Smooth muscle cell of the brain vasculature (primary cell): ENCODE measurements around the gene CTSE.

Experiments used
- DNase-seq: peaks from one replicate; pipeline ENCODE4 v3.0.0-alpha.2; 2012; ENCODE audit warnings: low read depth, low spot score

The CTSE gene

DNA sequence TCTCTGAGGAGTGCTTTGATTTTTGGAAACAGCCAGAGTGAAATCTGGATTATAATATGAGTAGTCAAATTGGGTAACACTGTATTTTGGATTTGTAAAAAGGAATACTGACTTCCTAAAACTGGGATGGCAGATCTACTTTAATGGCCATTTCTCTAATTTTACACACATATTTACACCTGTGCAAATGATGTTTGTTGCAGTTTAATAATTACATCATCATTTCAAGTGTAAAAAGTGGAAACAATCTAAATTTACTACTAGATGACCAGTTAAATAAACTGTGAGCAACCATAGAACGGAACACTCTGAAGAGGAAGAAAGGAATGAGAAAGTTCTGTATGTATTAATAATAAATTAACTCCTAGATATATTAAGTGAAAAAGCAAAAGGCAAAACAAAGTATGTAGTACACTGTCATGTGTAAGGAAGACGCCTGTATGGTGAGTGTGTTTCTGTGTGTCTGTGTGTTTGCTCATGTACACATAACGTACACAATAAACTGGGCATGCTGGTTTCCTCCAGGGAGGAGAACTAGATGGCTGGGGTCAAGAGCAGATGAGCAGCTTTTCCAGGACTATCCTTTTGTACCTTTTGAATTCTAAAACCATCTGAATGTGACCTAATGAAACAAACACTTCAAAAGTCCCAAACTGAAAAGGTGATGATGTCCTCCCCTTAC lies 26.4 kb upstream of the CTSE start:
- DNase-seq: no peak

DNA sequence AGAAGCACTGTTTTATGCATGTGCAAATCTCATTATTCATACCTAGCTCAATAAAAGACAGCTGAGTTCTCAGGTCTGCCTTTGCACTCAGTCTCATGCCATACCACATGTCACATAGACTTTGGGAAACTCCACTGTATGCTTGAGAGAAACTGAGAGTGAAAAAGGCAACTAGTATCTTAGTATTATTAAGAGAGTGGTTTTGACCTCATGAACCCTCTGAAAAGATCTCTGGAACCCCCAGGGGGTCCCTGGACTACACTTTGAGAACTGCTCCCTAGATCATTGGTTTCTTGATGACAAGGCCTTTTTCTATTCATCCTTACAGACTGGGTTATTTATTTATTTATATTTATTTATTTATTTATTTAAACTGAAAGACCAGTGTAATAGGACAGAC lies 25.6 kb upstream of the CTSE start:
- no peak for DNase-seq

DNA sequence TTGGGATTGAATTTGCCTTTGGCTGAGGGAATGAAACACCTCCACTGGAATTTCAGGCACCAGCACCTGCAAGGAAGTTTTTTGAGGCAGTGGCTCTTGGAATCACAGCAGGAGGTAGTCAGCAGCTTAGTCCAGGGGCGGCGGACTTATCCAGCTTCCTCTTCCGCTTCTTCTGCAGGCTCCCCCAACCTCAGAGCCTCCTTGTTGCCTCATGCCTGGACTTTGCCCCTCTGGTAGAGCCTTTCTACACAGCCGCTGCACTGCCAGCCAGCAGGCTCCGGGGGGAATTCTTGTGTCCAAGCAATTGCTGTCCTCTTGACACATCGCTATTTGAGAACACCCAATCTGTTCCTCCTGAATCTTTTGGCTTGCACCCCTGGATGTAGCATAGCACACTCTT lies 24.9 kb upstream of the CTSE start:
- DNase-seq: no peak

DNA sequence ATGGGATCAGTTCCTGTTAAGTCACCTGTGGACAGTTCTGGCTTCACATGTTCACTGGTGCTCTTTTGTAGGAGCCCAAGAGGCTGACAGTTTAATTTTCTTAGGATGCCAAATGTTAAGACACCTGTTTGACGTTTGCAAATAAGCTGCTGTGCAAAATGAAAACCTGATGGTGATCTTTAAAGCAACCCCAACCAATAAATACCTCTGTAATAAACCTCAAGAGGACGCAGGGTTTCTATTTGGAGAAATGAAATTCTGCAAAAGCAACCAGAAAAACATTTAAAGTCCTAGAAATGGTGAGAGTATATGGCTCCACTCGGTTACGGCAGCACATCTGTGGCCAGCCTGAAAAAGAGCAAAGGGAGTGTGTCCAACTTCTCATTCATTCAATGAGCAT lies 23.6 kb upstream of the CTSE start:
- DNase-seq: no peak

DNA sequence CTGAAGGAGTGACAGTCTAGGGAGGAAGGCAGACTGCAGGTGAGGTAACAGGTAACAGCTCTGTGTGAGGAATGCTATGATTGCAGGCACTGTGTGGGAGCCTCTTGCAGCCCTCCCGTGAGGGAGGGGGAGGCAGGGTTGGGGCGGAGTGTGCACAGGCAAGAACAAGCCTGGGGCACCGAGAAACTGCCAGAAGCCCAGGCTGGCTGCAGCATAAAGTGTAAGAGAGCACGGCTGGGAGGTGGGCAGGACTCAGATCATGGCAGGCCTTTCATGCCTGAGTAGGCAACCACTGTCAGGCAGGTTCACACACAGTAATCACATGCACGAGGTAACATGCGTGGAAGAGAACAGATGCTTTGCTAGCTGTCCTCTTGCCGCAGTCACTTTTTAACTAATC lies 17.9 kb upstream of the CTSE start:
- DNase-seq: no peak

DNA sequence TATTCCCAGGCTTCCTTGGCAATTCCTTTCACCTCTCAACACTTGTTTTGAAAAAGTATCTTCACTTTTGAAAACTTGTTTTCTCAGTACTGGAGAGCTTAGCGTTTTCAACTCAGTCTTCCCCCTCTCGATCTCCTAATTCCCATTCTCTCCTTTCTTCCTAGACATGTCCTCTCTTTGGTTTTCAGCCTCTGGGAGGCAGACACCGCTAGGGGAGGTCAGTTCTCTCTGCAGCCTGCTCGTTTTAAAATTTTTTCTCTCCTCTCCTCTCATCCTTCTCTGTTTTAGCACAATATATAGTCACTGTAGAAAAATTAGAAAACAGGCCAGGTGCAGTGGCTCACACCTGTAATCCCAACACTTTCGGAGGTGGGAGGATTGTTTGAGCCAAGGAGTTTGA lies 16.6 kb upstream of the CTSE start:
- no peak for DNase-seq

DNA sequence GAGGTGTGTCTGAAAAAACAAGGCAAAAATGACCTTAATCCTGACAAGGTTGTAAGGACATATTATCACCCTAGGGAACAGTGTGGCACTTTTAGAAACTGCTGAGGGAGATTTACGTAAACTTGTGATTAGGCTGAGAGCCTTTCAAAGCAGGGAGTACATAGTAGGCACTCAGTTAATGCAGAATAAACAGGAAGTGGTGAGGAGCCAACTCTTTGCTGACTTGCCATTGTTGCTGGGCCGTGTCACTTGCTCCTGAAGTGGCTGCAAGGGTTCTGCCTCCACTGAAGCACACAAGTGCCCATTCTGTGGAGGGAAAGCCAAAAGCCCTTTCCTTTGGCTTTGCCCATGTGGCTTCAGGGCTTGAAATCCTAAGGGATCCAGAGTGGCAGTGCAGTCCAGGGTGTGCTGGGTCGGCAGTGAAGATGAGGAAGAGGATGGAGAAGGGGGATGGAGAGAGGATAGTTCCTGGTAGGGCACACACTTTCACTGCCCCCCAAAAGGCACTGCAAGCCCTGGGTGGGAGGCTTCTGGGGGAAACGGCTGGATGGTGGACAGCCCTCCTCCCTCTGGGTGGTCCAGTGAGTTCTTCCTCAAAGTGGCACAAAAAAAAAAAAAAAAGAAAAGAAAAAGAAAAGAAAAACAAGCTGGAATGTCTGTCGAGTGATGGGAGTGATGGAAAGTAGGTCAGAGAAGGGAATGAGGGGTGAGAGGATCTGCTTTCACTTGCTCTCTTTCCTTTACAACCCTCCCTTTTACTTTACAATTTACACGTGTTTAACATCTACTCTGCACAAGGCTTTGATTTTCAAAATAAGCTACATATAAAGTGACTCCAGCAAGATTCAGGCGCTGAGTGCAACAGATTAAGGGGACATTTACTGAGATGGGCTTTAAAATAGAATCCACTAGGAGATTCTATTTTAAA lies 15.6 kb upstream of the CTSE start:
- no peak for DNase-seq

DNA sequence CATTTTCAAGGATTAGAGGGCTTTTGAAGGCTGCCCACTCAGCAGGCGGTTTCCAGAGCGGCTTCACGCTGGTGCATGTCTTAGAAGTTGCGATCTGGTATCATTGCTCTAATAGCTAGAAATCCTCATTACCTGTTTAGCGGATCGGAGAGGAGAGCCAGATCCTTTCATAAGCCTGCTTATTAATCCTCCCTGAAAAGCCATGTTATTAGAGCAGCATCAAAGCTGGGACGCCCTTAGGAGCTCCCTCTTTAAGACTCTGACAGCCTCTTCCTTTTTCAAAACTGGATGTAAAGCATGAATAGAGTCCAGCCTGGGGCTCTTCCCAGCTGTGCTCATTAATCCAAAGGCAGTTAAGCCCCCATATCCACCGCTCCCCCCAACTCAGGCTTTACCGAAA lies 13.9 kb upstream of the CTSE start:
- DNase-seq: no peak

DNA sequence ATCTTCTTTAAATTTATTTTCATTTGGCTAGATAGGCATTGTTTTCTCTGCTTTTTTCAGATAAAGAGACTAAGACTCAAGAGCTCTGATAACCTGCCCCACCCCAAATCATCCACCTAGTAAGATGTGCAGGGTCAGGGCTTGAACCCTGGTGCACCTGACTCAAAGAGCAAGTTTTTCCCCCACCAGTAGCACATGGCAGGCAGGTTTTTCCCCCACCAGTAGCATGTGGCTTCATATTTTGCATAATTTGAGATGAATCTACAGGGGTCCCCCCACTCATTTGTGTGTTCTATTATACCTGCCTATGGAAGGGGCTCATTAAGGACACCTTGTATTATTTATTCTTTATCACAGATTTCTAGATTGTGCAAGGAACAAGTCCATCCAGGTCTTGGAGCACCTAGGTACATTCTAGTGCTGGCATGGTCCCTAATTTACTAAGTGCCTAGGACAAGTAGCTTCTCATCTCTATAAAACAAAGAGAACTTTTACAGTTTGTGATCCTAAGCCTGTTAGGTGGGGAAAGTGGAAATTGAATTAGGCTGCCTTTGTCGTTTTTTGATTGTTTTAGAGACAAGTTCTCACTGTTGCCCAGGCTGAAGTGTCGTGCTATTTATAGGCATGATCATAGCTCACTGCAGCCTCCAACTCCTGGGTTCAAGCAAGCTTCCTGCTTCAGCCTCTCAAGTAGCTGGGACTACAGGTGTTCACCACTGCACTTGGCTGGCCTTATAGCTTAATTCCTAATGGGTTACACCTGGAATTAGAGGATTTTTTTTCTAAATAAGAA lies 13.2 kb upstream of the CTSE start:
- no peak for DNase-seq

DNA sequence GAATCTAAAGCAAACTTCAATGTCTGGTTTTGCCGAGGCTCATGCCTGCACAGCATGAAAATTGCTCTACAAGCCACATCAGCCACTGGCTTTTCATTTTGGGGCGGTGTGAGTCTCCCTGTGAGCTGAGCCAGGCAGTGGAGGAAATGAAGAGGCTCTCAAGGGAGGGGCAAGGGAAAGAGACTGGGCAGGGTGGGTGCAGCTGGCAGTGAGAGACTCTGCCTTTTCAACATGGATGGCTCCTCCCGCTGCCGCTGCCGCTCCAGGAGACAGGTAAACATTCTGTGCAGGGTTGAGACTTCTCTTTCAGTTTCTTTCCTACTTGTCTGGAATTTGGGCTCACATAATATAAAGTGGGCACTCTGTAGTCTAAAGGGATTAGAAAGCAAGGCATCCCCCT lies 11.3 kb upstream of the CTSE start:
- no peak for DNase-seq

DNA sequence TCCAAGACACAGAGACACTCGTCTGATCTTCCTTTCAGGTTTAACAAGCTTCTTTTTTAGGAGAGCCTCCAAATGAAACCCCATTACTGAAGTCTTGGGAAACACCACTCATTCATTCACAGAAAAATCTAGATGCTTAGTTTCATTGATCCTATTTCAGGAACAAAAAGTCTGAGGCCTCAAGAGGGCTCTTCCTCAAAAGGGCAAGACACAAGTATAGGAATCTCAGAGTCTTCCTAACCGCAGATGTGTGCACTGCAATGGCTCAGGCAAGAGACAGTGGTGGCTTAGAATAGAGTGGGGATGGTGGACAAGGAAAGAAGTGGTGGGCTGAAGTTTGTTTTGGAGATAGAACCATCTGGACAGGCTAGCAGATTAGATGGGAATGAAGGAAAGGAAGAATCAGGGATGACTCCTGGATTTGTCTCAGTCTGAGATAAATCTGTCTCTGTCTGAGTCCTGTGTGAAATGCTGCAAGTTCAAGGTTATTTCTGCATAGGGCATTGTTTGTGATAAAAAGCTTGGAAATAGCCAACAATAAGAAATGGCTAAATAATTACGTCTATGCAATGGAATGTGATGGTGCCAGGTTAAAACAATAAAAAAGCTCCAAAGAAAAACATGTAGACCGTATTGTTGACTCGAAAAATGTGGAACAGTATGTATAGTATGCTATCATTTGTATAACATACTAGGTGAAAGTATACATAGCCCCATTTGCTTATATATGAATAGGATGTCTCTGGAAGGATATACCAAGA lies 8.9 kb upstream of the CTSE start:
- DNase-seq: no peak

DNA sequence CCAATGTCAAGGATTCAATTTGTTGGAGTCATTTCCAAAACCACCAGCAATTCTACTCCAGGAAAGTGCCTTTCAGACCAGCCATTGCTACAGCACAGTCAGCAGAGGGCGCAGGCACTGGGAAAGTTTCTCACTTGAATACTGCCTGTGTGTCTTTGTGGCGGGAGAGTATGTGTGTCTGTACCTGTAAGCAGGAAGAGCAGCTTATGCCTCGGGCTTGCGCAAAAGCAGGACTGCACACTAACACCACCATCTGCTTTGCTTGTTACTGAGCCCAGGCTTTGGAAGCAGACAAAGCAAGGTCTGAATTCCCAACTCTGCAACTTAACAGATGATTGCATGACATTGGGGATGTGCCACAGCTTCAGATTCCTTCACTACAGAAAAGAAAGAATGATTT lies 7.0 kb upstream of the CTSE start:
- DNase-seq: peak; percentile 32

DNA sequence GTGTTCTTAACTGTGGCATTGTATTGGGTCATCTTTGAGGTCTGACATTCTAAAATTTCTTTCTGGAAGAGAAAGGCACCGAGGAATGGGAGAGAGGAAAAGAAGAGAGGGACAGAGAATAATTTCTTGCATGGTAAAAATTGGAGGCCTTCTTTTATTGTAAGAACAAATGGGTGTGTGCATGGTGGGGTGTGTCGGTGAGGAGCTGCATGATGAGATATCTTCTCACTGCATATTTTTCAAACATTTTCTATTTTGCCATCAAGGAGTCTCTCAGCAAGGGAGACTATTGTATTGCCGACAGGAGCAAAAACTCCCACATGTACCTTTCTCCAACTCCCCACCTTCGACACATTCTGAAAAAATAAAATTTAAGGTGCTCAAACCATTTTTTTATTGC lies 6.5 kb upstream of the CTSE start:
- no peak for DNase-seq

DNA sequence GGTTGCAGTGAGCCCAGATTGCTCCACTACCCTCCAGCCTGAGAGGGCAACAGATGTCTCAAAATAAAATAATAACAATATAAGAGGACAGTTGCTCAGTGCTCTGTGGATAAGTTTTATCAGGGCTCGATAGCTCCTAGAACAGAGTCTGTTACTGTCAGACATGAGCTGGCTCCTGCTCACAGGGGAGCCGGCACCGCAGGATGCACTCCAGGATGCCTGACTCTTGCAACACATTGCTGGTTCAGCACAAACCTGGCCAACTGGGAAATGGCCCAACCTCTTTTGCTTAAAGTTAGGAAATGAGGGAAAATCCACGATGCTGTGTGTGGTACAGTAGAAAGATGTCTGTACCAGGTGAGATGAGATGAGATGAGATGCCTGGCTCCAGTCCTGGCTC lies 5.8 kb upstream of the CTSE start:
- DNase-seq: no peak

DNA sequence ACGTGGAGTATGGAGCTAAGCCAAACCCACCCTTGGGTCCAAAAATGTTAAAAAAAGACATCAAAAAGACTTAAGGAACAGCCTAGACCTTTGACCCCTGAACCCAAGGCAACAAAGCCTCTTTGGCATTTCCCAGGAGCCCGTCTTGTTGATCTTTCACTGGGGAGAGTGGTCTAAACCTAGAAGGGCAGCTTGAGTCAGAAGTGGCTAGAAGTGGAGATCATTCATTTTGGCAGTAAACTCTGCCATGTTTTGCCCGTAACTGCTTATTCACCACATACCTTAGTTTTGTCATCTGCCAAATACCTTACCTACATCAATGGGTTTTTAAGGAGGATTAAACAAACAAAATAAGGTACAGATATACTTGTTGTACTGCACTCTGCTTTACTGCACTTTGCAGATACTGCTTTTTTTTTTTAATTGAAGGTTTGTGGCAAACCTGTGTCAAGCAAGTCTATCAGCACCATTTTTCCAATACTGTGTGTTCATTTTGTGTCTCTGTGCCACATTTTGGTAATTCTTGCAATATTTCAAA lies 1.7 kb upstream of the CTSE start:
- DNase-seq: no peak

DNA sequence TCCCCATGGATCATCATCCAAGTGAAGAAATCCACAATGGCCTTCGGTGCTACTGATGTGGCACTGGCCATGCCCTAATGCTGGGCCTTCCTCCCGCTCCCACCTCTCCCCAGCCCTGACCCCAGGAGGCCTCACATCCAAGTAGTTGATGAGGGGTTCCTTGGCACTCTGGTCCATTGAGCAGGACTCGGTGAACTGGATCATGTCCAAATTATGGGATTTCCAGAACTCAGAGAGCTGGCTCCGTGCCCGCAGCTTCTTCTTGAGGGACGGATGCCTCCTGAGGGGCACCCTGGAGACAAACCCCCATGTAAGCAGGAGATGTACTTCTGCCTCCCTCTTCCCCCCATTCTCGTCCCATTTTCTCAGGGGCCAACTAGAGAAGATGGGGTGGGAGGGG lies 929 bp downstream of the CTSE start:
- no peak for DNase-seq

DNA sequence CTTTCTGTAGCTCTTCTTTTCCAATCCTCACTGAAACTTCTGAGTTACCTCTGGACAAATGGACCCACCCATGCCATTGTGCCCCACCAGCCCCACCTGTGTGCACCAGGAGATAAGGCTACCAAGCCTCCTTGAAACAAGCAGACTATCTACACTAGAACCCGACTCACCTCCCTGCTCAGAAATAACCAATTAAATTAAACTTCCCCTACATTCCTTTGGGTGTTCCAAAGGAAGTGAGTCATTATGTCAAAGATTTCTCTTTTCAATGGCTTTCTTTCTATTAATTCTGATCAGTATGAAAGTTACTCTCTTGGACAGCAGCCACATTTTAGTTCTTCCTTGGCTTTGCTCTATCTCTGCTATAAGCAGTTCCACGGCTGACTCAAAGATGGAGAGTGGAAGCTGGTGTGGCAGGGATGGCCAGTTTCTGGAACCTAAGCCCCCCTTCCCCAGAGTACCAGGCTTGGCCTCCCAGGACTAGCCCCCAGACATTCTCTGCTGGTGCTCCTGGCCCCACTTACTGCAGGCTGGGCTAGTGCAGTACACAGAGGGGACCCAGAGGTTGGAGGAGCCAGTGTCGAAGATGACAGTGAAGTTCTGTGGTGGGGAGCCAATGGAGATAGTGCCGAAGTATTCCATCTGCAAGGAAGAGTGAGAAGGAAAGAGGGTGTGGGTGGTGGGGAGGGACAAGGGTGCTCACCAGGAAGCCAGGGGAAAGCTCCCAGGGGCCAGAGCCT lies 1.9 kb downstream of the CTSE start:
- no peak for DNase-seq

DNA sequence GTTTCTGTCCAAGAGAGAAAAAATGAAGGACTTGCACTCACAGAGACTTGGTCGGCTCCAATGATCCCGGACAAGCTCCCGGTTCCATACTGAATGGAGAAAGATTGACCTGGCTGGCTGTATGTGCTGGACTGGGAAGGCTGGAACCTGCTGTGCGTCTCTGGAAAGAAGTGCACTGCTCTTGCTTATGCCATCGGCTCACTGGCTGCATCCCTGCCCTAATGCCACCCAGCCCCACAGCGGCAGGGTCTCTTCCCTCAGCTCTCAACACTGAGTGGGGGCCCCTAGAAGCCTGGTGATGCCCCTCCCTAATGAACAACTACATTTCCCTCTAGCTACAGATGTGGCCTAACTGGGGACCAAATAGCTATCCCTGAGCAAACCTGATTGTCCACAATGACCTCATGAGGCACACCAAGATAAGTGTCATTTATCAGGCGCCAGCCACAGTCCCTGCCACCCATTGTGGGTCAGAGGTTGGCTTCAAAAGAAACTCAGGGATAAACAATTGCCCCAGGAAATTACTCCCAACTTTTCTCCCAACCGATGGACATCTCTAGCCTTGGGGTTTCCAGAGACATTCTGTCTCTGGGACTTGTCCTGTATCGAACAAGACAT lies 2.6 kb downstream of the CTSE start:
- no peak for DNase-seq

DNA sequence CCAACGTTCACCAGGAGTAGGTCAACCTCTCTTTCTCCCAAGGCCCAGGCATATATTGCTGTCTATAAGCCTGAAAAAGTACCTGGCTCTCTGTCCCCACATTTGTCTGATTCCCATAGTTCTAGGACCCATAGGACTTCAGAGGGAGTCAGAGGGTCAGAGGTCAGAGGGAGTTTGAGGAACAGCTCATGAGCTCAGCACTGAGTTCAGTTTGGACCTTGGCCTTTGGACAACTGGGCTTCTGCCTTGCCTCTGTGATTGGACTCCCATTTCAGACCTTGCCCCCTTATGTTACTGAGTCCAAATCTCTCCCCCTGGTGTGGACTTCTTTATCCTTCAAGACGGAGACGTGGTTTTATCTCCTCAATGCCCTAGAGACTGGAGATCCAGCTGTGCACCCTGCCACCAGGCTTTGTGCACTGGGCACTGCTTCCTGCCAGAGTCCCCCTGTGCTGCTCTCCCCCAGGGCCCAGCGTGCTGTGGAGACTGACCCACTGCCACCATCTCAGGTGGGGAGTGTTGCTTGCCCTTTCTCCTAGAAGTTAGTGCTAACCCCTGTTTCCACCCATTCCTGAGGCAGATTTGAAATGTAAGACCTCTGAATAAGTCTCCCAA lies 3.2 kb downstream of the CTSE start:
- no peak for DNase-seq

DNA sequence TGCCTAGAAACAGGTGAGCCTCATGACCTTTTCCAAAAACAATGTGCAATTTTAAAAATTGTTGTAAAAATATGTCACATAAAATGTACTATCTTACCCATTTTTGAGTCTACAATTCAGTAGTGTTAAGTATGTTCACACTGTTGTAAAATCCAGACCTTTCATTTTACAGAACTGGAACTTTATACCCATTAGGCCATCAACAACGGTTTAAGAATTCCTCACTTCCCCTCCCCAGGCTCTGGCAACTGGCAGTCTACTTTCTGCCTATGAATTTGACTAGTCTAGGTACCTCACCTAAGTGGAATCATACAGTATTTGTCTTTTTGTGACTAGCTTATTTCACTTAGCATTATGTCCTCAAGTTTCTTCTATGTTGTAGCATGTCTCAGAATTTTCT lies 8.6 kb downstream of the CTSE start:
- no peak for DNase-seq
